AG04450 (cell line): Measurements from ENCODE around the gene CYP4F22. TPM values are rescaled to one million over a fixed set of nuclear protein-coding genes. Genes with fewer than 3 reads are reported as not detected.
A peak's percentile ranks its signal among the peaks of the same experiment; 100 is the strongest.

Experiments
- CTCF ChIA-PET: fragments of 300-600, 350-600 bp; formaldehyde crosslinking; extraction: SDS; loops from one replicate; lab custom pipeline; 2022; ENCODE audit warnings: antibody characterized with exemption, inconsistent platforms; lab: Charles Lee
- POLR2A ChIA-PET: fragments of 350-600 bp; formaldehyde crosslinking; extraction: SDS; loops from one replicate; lab custom pipeline; 2021; ENCODE audit warnings: antibody characterized with exemption, inconsistent platforms; lab: Yijun Ruan, JAX
- DNase-seq: peaks from one replicate; pipeline ENCODE4 v3.0.0-alpha.2; 2011; ENCODE audit warnings: low read depth, low spot score
- H3K27ac ChIP-seq: one replicate; pipeline ENCODE4 v1.5.1; 2012; ENCODE audit warnings: low read depth, low read length, control low read depth
- H3K27me3 ChIP-seq: one replicate; pipeline ENCODE4 v1.6.0; 2012; ENCODE audit warnings: low read length; ENCODE audit not compliant: control insufficient read depth, insufficient read depth
- H3K4me3 ChIP-seq: 2 replicates; pipeline ENCODE4 v1.5.1; 2011; ENCODE audit warnings: mild to moderate bottlenecking, low read depth, low read length, control low read depth
- H3K9me3 ChIP-seq: 2 replicates; pipeline ENCODE4 v1.5.1; 2012; ENCODE audit warnings: low read length; ENCODE audit not compliant: control insufficient read depth, insufficient read depth
- polyA plus RNA-seq: library from polyadenylated mRNA; depleted of rRNA; stranded (reverse); fragments of >200 nt; gene quantifications from 2 replicates; pipeline ENCODE4 v1.2.3, GENCODE V29; 2011
- TF ChIP-seq, protein P1 (sequence below): IDR thresholded peaks from 2 replicates; pipeline ENCODE4 v1.5.1; 2011; ENCODE audit warnings: low read depth, low read length, control low read depth, inconsistent platforms

Gene CYP4F22
- polyA plus RNA-seq, 1 experiment: not detected

- CTCF ChIA-PET: interaction anchor here (0.9 to 1.6 kb wide), 6 partner anchors 9 to 465 kb away, joined by 3 to 20 read pairs (median 3); no protein-coding TSS in a partner anchor
Observed at GRCh38 chr19:15557223-15557622, 48.9 kb downstream of the CYP4F22 start.

DNA sequence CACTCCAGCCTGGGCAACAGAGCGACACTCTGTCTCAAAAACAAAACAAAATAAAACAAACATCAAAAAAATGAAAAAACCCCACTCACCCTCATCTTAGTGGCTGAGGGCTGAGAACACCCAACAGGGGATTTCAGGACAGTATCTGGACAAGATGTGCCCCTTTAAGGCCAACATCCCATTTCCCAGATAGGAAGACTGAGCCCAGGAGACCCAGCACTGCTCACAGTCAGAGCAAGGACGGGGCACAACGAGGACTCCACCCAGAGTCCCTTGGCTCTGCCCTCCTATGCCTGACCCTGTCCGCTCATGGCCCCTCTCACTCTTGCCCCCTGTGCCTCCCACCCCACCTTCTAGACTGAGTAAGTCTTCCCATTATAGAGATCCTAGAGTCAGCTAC is 53.8 kb downstream of the CYP4F22 start:
- CTCF ChIA-PET: no interaction called here
- H3K4me3 ChIP-seq: no peak overlapping the region
- H3K27ac ChIP-seq: no peak overlapping the region
- no peak for DNase-seq
- POLR2A ChIA-PET: interaction anchor here (0.6 kb wide), 1 partner anchor 188 kb away, joined by 4 read pairs; no protein-coding TSS in a partner anchor
- TF ChIP-seq, protein P1, sequence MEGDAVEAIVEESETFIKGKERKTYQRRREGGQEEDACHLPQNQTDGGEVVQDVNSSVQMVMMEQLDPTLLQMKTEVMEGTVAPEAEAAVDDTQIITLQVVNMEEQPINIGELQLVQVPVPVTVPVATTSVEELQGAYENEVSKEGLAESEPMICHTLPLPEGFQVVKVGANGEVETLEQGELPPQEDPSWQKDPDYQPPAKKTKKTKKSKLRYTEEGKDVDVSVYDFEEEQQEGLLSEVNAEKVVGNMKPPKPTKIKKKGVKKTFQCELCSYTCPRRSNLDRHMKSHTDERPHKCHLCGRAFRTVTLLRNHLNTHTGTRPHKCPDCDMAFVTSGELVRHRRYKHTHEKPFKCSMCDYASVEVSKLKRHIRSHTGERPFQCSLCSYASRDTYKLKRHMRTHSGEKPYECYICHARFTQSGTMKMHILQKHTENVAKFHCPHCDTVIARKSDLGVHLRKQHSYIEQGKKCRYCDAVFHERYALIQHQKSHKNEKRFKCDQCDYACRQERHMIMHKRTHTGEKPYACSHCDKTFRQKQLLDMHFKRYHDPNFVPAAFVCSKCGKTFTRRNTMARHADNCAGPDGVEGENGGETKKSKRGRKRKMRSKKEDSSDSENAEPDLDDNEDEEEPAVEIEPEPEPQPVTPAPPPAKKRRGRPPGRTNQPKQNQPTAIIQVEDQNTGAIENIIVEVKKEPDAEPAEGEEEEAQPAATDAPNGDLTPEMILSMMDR: no peak
- H3K27me3 ChIP-seq: peaks cover 9% of the 10 kb centered on the region
- H3K9me3 ChIP-seq: no peaks in the 10 kb centered on the region; the same call in 1 of the 2 replicates

More at GRCh38 chr19:15557223-15557622, 48.9 kb downstream of the CYP4F22 start:
- TF ChIP-seq, protein P1: no peak
- Histone ChIP-seq H3K9me3 (peaks cover 2% of the 10 kb centered on the region; the same call in 1 of the 2 replicates), H3K27ac (no peak overlapping the region), H3K4me3 (no peak overlapping the region), H3K27me3 (peaks cover 3% of the 10 kb centered on the region)
- POLR2A ChIA-PET: no interaction called here
- no peak for DNase-seq

DNA sequence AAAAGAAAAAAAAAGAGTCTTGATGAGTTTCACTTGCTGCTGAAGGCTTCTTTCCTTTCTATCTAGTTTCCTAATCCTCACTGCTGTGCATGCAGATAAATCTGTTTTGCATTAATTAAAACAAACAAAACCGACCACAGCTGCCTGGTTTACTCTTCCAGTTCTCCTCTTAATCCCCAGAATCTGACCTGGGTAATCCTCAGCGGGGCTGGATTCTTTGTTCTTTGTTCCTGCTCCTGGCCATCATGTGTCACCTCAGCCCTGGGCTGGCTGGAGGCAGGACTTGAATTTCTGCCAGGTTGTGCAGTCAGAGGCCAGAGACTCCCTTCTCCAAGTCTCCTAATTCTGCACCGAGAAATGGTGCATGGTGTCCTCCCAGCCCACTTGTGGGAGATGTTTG is 54.5 kb downstream of the CYP4F22 start:
- ChIA-PET POLR2A (no interaction called here), CTCF (no interaction called here)
- Histone ChIP-seq H3K27ac (no peak overlapping the region), H3K9me3 (no peaks in the 10 kb centered on the region; the same call in 1 of the 2 replicates), H3K4me3 (no peak overlapping the region), H3K27me3 (peaks cover 9% of the 10 kb centered on the region)
- TF ChIP-seq, protein P1: no peak
- peak; percentile 11 for DNase-seq

DNA sequence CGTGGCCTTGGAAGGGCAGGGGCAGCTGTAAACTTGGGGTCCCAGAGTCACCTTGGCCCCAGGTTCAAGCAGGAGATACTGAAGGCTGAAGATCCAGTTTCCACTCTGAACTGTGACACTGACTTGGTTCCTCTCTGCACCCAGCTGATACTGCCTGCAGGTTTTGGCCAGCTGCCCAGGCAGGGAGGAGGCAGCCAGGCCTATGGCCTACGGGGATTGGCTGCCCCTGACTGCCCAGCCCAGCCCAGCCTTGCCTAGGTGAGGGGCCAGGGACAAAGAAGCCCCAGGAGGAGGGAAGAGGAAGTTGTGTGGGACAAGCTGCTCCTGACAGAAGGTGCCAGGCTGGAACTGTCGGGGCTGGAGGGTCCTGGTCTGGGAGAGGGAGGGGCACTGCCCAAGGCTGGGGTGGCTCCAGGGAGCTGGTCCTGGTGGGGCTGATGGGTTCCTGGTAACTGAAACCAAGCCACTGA is 55.0 kb downstream of the CYP4F22 start:
- H3K27me3 ChIP-seq: peaks cover 9% of the 10 kb centered on the region
- no peak for DNase-seq
- no peak overlapping the region for H3K27ac ChIP-seq
- POLR2A ChIA-PET: no interaction called here
- no peaks in the 10 kb centered on the region; the same call in 1 of the 2 replicates for H3K9me3 ChIP-seq
- CTCF ChIA-PET: interaction anchor here (0.5 to 0.6 kb wide), 2 partner anchors 9 to 44 kb away, joined by 5 to 6 read pairs; no protein-coding TSS in a partner anchor
- TF ChIP-seq, protein P1: no peak
- H3K4me3 ChIP-seq: no peak overlapping the region

GRCh38 chr19:15563931-15564330 is 55.6 kb downstream of the CYP4F22 start:
- DNase-seq: no peak
- Histone ChIP-seq H3K9me3 (no peaks in the 10 kb centered on the region; the same call in 1 of the 2 replicates), H3K27ac (no peak overlapping the region), H3K27me3 (peaks cover 9% of the 10 kb centered on the region), H3K4me3 (no peak overlapping the region)
- ChIA-PET POLR2A (no interaction called here), CTCF (interaction anchor here (0.5 to 0.6 kb wide), 2 partner anchors 9 to 45 kb away, joined by 5 to 6 read pairs; no protein-coding TSS in a partner anchor)
- TF ChIP-seq, protein P1: no peak
